PC-3 (cell line): ENCODE measurements around the gene SPATA32. TPM values are rescaled to one million over a fixed set of nuclear protein-coding genes. Genes with fewer than 3 reads are reported as not detected.

Experiments
- ATAC-seq: fragments of 200-7000 bp; cut with Tn5 transposase; 2 replicates; pipeline ENCODE4 v1.9.1; 2020; ENCODE audit warnings: mild to moderate bottlenecking, moderate library complexity
- BruUV-seq: library from RNA; stranded (reverse); fragments of 400-500 nt; replicated peaks from 2 replicates; lab custom pipeline; 2021; lab: Mats Ljungman, UMichigan
- CTCF ChIA-PET: fragments of 300-600 bp; sonication (Branson Sonifier 250); formaldehyde crosslinking; loops from one replicate; lab custom pipeline; 2022; ENCODE audit warnings: antibody characterized with exemption; lab: Charles Lee
- POLR2A ChIA-PET: fragments of 300-600 bp; sonication (Branson Sonifier 250); formaldehyde crosslinking; loops from one replicate; lab custom pipeline; 2022; ENCODE audit warnings: antibody characterized with exemption; ENCODE audit not compliant: unreplicated experiment; lab: Charles Lee
- DNase-seq: peaks from one replicate; pipeline ENCODE4 v3.0.0-alpha.2; 2015
- H2AFZ ChIP-seq: fragments of 300-600 bp; sonication (generic); 2 replicates; pipeline ENCODE4 v1.6.0; 2016; ENCODE audit warnings: antibody characterized with exemption, low read length
- H3F3A ChIP-seq: fragments of 300-600 bp; sonication (generic); one replicate; pipeline ENCODE4 v1.6.0; 2017; ENCODE audit warnings: antibody characterized with exemption, low read length, control low read depth, mild to moderate bottlenecking; ENCODE audit not compliant: unreplicated experiment
- H3K27ac ChIP-seq: fragments of 300-600 bp; sonication (generic); 2 replicates; pipeline ENCODE4 v1.5.1; 2016; ENCODE audit warnings: mild to moderate bottlenecking, low read length
- H3K27me3 ChIP-seq: fragments of 300-600 bp; sonication (generic); 2 replicates; pipeline ENCODE4 v1.6.1; 2016; ENCODE audit warnings: low read length, mixed read lengths
- H3K36me3 ChIP-seq: fragments of 300-600 bp; sonication (generic); 2 replicates; pipeline ENCODE4 v1.6.1; 2016; ENCODE audit warnings: low read depth, mixed run types, low read length, mixed read lengths
- H3K4me1 ChIP-seq: fragments of 300-600 bp; sonication (generic); 2 replicates; pipeline ENCODE4 v1.5.1; 2016; ENCODE audit warnings: low read length; ENCODE audit not compliant: insufficient read depth
- H3K4me2 ChIP-seq: fragments of 300-600 bp; sonication (generic); 2 replicates; pipeline ENCODE4 v1.6.0; 2016; ENCODE audit warnings: low read length
- H3K4me3 ChIP-seq: fragments of 300-600 bp; sonication (generic); 2 replicates; pipeline ENCODE4 v1.5.1; 2016; ENCODE audit warnings: mild to moderate bottlenecking, low read length, mixed read lengths
- H3K79me2 ChIP-seq: fragments of 300-600 bp; sonication (generic); 2 replicates; pipeline ENCODE4 v1.6.1; 2017; ENCODE audit warnings: low read length, mixed read lengths
- H3K9ac ChIP-seq: fragments of 300-600 bp; sonication (generic); 2 replicates; pipeline ENCODE4 v1.6.0; 2016; ENCODE audit warnings: mild to moderate bottlenecking, low read length
- H3K9me2 ChIP-seq: fragments of 300-600 bp; sonication (generic); replicated peaks from 2 replicates; pipeline ENCODE4 v1.6.1; 2016; ENCODE audit warnings: mixed run types, low read length, mixed read lengths
- H3K9me3 ChIP-seq: fragments of 300-600 bp; sonication (generic); 2 replicates; pipeline ENCODE4 v1.6.1; 2016; ENCODE audit warnings: low read length, mixed read lengths
- H4K20me1 ChIP-seq: fragments of 300-600 bp; sonication (generic); 2 replicates; pipeline ENCODE4 v1.6.1; 2016; ENCODE audit warnings: low read length, mixed read lengths
- EZH2 ChIP-seq: fragments of 300-600 bp; sonication (generic); IDR thresholded peaks from one replicate; pipeline ENCODE4 v1.6.1; 2017; ENCODE audit warnings: antibody characterized with exemption, mild to moderate bottlenecking, low read length; ENCODE audit not compliant: unreplicated experiment
- EZH2phosphoT487 ChIP-seq: fragments of 300-600 bp; sonication (generic); IDR thresholded peaks from 2 replicates; pipeline ENCODE4 v1.6.1; 2018; ENCODE audit warnings: mild to moderate bottlenecking, antibody characterized with exemption, low read length, borderline replicate concordance
- intact Hi-C: fragments of 100-400 bp; cut with micrococcal nuclease; formaldehyde crosslinking; loops from 2 replicates; pipeline ENCODE4 v1.9.0; 2023
- total RNA-seq: library from RNA; depleted of rRNA; stranded (reverse); fragments of >200 nt; gene quantifications from 2 replicates; pipeline ENCODE4 v1.2.3, GENCODE V29; 2014
- TF ChIP-seq, protein P1 (sequence below): fragments of 300-600 bp; sonication (generic); conservative IDR thresholded peaks from 2 replicates; pipeline ENCODE4 v1.5.1; 2017; ENCODE audit warnings: antibody characterized with exemption, low read depth, mild to moderate bottlenecking, low read length

The SPATA32 gene
- total RNA-seq, 1 experiment from 2014 or later, result not detected

DNA sequence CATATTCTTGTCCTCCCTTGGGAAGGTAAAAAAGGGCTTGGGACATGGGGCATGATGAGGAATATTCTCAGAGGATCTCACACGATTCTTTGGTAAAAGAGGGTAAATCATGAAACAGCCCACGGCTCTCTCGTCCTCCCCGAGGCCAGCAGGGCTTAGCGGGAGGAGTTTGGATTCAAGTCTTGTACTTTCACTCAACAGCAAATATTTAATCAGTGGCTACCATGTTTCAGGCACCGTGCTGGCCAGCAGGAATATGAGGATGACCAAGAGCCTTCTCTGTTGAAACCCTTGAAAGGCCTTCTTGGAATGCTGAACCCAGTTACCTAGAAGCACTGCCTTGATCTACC, 46.1 kb upstream of the SPATA32 start:
- H3K36me3 ChIP-seq, result peaks cover 29% of the 10 kb centered on the region
- H3K9me3 ChIP-seq, result no peaks in the 10 kb centered on the region
- no peaks in the 10 kb centered on the region for H3K9me2 ChIP-seq
- peak overlapping the region; percentile 70 for H3K27ac ChIP-seq
- ChIA-PET CTCF (no interaction called here), POLR2A (no interaction called here)
- H3K4me1 ChIP-seq, result peaks cover 58% of the 10 kb centered on the region
- peaks cover 94% of the 10 kb centered on the region for H3K79me2 ChIP-seq
- DNase-seq (no peak), ATAC-seq (no peak)
- intact Hi-C loops, result no loop called here
- BruUV-seq, result no TSS peak
- no peak overlapping the region for H2AFZ ChIP-seq
- no peak for TF ChIP-seq EZH2
- TF ChIP-seq EZH2phosphoT487, result no peak
- TF ChIP-seq, protein P1, sequence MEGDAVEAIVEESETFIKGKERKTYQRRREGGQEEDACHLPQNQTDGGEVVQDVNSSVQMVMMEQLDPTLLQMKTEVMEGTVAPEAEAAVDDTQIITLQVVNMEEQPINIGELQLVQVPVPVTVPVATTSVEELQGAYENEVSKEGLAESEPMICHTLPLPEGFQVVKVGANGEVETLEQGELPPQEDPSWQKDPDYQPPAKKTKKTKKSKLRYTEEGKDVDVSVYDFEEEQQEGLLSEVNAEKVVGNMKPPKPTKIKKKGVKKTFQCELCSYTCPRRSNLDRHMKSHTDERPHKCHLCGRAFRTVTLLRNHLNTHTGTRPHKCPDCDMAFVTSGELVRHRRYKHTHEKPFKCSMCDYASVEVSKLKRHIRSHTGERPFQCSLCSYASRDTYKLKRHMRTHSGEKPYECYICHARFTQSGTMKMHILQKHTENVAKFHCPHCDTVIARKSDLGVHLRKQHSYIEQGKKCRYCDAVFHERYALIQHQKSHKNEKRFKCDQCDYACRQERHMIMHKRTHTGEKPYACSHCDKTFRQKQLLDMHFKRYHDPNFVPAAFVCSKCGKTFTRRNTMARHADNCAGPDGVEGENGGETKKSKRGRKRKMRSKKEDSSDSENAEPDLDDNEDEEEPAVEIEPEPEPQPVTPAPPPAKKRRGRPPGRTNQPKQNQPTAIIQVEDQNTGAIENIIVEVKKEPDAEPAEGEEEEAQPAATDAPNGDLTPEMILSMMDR, result no peak
- H4K20me1 ChIP-seq, result peaks cover 26% of the 10 kb centered on the region; the same call in 1 of the 2 replicates
- H3F3A ChIP-seq, result peaks cover 24% of the 10 kb centered on the region
- H3K4me2 ChIP-seq, result peak overlapping the region; percentile 47
- no peak overlapping the region for H3K4me3 ChIP-seq
- 0 out of 2 replicates have a peak overlapping the region, but pooled peaks have one; percentile 5 for H3K9ac ChIP-seq
- no peaks in the 10 kb centered on the region for H3K27me3 ChIP-seq

DNA sequence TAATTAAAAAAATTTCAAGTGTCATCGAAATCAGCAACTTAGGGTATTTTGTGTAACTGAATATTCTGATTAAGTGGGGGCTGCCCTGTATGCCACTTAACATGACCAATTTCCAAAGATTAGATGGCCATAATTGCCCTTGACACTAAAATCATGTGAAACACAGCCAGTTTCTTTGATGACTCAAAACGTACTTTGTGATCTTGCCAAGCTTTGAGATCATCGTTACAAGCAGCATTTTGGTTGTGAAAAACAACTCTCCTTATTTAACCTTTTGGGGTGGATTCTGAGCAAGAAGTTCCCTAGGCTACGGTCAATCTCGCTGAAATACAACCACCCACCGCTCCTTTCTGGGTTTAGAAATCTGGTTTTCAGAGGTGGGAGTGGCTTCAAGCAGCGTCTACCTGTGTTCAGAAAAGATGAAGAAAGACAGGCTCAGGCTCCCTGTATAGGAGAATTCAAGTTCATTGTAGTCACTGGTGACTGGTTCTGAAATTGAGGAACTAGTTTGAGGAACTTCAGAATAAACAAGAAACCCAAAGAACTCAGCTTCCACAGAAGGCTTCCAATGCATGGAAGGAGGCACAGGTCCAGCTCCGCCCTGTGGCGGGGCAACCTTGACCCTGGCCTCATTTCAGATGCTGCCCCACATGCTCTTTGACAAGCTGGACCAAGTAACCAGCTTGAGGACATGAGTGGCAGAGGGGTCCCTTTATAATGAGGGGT, 45.6 kb upstream of the SPATA32 start:
- peaks cover 18% of the 10 kb centered on the region for H3F3A ChIP-seq
- CTCF ChIA-PET, result interaction anchor here (0.6 to 1.0 kb wide), 2 partner anchors 12 to 180 kb away, joined by 3 to 5 read pairs; no protein-coding TSS in a partner anchor
- POLR2A ChIA-PET, result interaction anchor here (1.6 kb wide), 1 partner anchor 10 kb away, joined by 11 read pairs; the partner anchor contains the start of gene MAP3K14

More for the DNA sequence above, 45.6 kb upstream of the SPATA32 start:
- Histone ChIP-seq H3K4me2 (peak overlapping the region; percentile 47), H3K79me2 (peaks cover 94% of the 10 kb centered on the region), H3K27ac (peak overlapping the region; percentile 70), H3K4me3 (peak overlapping the region; percentile 1; the same call in 1 of the 2 replicates), H3K9me3 (no peaks in the 10 kb centered on the region), H3K4me1 (peaks cover 53% of the 10 kb centered on the region), H3K36me3 (peaks cover 29% of the 10 kb centered on the region), H4K20me1 (peaks cover 26% of the 10 kb centered on the region; the same call in 1 of the 2 replicates), H3K9ac (peak overlapping the region; percentile 5; the same call in 1 of the 2 replicates), H2AFZ (no peak overlapping the region), H3K9me2 (no peaks in the 10 kb centered on the region), H3K27me3 (no peaks in the 10 kb centered on the region)
- no TSS peak for BruUV-seq
- peak; percentile 12 for ATAC-seq
- peak; percentile 91 for DNase-seq
- TF ChIP-seq, protein P1, result no peak
- TF ChIP-seq EZH2phosphoT487 (no peak), EZH2 (no peak)
- intact Hi-C loops, result no loop called here
